ENCODE measurements around the gene TCF7L2.

TCF7L2 gene

DNA sequence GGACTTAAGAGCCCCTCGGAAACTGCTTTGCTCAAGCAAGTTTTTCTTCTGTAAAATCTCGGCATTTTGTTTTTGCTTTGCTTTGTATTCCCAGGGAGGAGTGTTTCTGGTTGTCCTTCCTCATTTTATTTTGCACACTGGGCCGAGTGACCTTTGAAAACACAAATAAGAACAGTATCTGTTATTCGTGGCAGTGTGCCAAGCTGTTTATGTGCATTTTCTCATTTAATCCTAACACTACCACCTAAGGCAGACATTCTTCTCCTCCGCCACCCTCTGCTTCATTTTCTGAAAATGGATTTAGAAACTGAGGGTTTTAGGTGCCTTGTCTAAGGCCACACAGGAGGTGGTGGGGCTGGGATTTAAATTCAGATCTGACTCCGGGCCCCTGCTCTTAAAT is 218.5 kb downstream of the TCF7L2 start:
- no peak for FAIRE-seq

DNA sequence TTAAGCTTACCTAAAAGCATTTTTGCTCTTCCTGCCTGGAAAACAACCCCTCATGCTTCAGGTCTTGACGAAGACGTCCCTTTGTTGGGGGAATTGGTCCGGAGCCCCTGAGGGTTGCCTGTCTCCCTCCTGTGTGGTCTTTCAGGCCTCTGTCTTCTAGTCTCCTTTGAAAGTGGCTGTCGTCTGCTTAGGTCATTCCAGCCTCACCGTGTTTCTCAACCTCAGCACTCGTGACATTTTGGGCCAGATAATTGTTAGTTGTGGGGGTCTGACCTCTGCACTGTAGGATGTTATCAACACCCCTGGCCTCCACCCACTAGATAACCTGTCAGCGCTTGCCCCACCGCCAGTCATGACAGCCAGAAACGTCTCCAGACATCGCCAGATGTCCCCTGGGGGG is 219.1 kb downstream of the TCF7L2 start:
- DNase-seq (ENCODE audit: insufficient read length, low spot score) (no peak), FAIRE-seq (no peak)
- TF ChIP-seq, protein P1, sequence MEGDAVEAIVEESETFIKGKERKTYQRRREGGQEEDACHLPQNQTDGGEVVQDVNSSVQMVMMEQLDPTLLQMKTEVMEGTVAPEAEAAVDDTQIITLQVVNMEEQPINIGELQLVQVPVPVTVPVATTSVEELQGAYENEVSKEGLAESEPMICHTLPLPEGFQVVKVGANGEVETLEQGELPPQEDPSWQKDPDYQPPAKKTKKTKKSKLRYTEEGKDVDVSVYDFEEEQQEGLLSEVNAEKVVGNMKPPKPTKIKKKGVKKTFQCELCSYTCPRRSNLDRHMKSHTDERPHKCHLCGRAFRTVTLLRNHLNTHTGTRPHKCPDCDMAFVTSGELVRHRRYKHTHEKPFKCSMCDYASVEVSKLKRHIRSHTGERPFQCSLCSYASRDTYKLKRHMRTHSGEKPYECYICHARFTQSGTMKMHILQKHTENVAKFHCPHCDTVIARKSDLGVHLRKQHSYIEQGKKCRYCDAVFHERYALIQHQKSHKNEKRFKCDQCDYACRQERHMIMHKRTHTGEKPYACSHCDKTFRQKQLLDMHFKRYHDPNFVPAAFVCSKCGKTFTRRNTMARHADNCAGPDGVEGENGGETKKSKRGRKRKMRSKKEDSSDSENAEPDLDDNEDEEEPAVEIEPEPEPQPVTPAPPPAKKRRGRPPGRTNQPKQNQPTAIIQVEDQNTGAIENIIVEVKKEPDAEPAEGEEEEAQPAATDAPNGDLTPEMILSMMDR (IDR thresholded peaks at IDR 0.05; ENCODE audit: insufficient read depth, missing control alignments) = no peak

More for the DNA sequence above, 218.5 kb downstream of the TCF7L2 start:
- no peak for DNase-seq (ENCODE audit: insufficient read length, low spot score)
- TF ChIP-seq, protein P1 (IDR thresholded peaks at IDR 0.05; ENCODE audit: insufficient read depth, missing control alignments) = no peak

DNA sequence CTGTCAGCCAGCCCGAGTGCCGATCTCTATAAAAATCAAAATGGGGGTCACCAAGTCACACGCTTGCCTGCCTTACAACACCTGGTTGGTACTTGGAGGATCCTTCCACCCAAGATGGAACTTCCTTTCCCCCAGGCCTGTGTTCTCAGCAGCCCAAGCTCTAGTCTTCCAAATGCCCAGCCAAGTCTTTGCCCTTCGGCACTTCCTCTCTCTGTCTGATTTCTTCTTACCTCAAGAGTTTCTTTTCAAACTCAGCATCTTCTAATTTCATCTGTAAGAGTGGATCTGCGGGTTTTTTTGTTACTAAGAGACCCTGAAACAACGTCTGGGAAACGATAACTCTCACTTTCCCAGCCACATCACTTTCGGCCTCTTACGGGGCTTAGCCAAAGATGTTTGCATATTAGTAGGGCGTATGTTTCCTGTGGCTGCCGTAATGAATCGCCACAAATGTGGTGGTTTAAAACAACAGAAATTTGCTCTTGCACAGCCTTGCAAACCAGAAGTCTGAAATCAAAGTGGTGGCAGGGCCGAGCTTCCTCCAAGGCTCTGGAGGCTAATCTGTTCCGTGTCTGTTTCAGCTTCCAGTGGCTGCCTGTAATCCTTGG is 219.9 kb downstream of the TCF7L2 start:
- DNase-seq (ENCODE audit: insufficient read length, low spot score) (no peak), FAIRE-seq (no peak)
- TF ChIP-seq, protein P1 (IDR thresholded peaks at IDR 0.05; ENCODE audit: insufficient read depth, missing control alignments) = no peak

DNA sequence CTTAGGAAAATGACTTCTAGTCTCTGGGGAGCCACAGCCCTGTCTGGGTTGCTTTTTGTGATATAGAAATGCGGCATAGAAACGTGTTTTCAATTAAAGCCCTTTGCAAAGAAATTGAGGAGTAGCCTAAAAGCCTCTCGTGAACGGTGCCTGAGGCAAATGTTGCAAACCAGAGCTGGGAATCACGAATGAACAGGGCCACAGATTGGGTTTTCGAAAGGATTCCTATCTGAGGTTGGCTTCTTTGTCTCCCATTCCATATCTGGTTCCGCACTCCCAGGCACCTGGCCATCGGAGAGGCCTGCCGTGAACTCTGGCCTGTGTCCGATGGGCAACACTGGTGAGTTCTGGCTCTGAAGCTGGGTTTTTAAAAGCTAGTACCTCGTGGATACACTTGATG is 221.6 kb downstream of the TCF7L2 start:
- TF ChIP-seq, protein P1 (IDR thresholded peaks at IDR 0.05; ENCODE audit: insufficient read depth, missing control alignments) = no peak
- FAIRE-seq (no peak), DNase-seq (ENCODE audit: insufficient read length, low spot score) (no peak)

DNA sequence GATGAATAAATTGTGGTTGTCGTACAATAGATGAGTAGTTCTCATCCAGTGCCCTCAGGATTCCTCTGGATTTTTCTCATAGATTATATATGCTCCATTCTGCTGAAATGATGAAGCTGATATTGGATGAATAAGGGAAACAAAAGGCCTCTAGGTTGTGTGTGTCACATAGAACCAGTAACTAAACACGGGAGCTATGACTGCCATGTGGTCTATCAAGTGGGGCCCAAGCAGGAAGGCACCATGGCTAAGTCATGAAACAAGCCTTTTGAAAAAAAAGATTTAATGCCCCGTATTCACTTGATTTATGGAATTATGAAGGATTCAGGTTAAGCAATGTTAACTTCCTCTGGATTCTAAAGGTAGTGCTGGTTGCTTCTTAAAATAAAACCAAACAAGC is 225.1 kb downstream of the TCF7L2 start:
- FAIRE-seq (no peak), DNase-seq (ENCODE audit: insufficient read length, low spot score) (no peak)
- TF ChIP-seq, protein P1 (IDR thresholded peaks at IDR 0.05; ENCODE audit: insufficient read depth, missing control alignments) = no peak

DNA sequence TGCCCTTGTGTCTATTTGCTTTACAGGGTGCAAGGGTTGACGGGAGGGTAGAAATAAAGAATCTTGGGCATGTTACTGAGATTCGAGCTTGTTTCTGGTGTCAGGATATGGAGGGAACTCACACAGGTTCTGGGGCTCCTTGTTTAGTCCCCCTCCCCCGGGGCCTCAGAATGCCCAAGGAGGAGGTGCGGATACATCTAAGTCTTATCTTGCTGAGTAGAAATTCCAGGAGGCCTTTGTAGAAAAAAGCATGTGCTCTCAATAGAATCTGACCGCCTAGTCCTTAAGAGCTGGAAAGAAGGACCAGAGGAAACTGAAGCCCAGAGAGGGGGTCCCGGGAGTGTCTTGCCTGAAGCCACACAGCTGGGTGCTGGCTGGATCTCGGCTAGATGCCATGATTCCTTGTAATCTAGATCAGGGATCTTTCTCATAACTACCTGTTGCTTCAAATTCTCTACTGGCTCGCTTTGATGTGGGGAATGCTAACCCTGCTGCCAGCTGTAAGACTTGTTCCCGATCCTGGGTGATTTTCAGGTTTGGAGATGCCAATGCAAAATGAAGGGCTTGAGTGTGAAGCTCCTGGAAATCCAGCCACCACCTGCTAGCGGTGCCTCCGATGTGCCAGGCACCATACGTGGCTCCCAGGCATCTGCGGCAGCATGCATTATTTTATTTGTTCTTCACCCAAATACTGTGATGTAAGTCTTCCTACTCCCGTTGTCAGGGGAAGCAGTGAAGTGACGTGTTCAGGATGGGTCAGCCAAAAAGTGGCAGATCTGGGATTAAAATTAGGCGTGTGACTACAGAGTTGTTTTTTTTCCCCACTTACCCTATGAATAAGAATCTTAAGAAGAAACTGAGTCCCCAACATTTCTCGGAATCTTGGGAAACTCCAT is 226.0 kb downstream of the TCF7L2 start:
- FAIRE-seq (no peak), DNase-seq (ENCODE audit: insufficient read length, low spot score) (no peak)
- TF ChIP-seq, protein P1 (IDR thresholded peaks at IDR 0.05; ENCODE audit: insufficient read depth, missing control alignments) = no peak
